A673 (cell line): ENCODE measurements around the gene MED13. TPM values are rescaled to one million over a fixed set of nuclear protein-coding genes. Genes with fewer than 3 reads are reported as not detected.

Source experiments
- BruUV-seq: library from RNA; stranded (reverse); fragments of 400-500 nt; replicated peaks from 2 replicates; lab custom pipeline; 2021; lab: Mats Ljungman, UMichigan
- CTCF ChIA-PET: fragments of 300-600 bp; sonication (Branson Sonifier 250); formaldehyde crosslinking; loops from one replicate; lab custom pipeline; 2022; ENCODE audit warnings: antibody characterized with exemption; lab: Charles Lee
- POLR2A ChIA-PET: fragments of 300-600 bp; sonication (Branson Sonifier 250); formaldehyde crosslinking; loops from one replicate; lab custom pipeline; 2022; ENCODE audit warnings: antibody characterized with exemption; ENCODE audit not compliant: low non-redundant PET; lab: Charles Lee
- DNase-seq: peaks from one replicate; pipeline ENCODE4 v3.0.0-alpha.2; 2015; ENCODE audit warnings: low spot score
- H3K27ac ChIP-seq: fragments of 200-600 bp; sonication (generic); 2 replicates; pipeline ENCODE4 v1.5.1; 2016; ENCODE audit warnings: mixed run types, low read depth, mild to moderate bottlenecking, mixed read lengths, antibody characterized with exemption, low read length; ENCODE audit not compliant: poor library complexity, severe bottlenecking
- H3K27me3 ChIP-seq: fragments of 200-600 bp; sonication (generic); replicated peaks from 2 replicates; pipeline ENCODE4 v1.6.1; 2017; ENCODE audit warnings: mixed run types, low read depth, mild to moderate bottlenecking, mixed read lengths, antibody characterized with exemption, low read length; ENCODE audit not compliant: insufficient read depth, poor library complexity
- H3K36me3 ChIP-seq: fragments of 200-600 bp; sonication (generic); 2 replicates; pipeline ENCODE4 v1.6.1; 2016; ENCODE audit warnings: mixed run types, mild to moderate bottlenecking, mixed read lengths, antibody characterized with exemption, low read length; ENCODE audit not compliant: insufficient read depth, poor library complexity, severe bottlenecking
- H3K4me1 ChIP-seq: fragments of 200-600 bp; sonication (generic); 2 replicates; pipeline ENCODE4 v1.6.1; 2017; ENCODE audit warnings: mixed run types, mild to moderate bottlenecking, mixed read lengths, antibody characterized with exemption, low read length; ENCODE audit not compliant: insufficient read depth, poor library complexity, severe bottlenecking
- H3K4me3 ChIP-seq: fragments of 200-600 bp; sonication (generic); 2 replicates; pipeline ENCODE4 v1.5.1; 2016; ENCODE audit warnings: low read depth, mixed run types, mild to moderate bottlenecking, mixed read lengths, low read length; ENCODE audit not compliant: poor library complexity, severe bottlenecking
- H3K9me3 ChIP-seq: fragments of 200-600 bp; sonication (generic); 2 replicates; pipeline ENCODE4 v1.6.1; 2016; ENCODE audit warnings: mixed run types, low read depth, mild to moderate bottlenecking, mixed read lengths, antibody characterized with exemption, low read length; ENCODE audit not compliant: poor library complexity, severe bottlenecking
- EZH2 ChIP-seq: fragments of 200-600 bp; sonication (generic); IDR thresholded peaks from 2 replicates; pipeline ENCODE4 v1.6.1; 2017; ENCODE audit warnings: borderline replicate concordance, low read depth, mild to moderate bottlenecking, mixed read lengths, antibody characterized with exemption, low read length; ENCODE audit not compliant: poor library complexity, severe bottlenecking
- intact Hi-C: fragments of 100-400 bp; cut with micrococcal nuclease; formaldehyde crosslinking; loops from one replicate; pipeline ENCODE4 v1.10.0; 2022; ENCODE audit not compliant: unreplicated experiment
- total RNA-seq: library from RNA; stranded (reverse); gene quantifications from 2 replicates; pipeline ENCODE4 v1.2.3, GENCODE V29; 2021
- TF ChIP-seq, protein P1 (sequence below): fragments of 300-800, 200-600 bp; sonication (generic); conservative IDR thresholded peaks from 2 replicates; pipeline ENCODE4 v1.5.1; 2017; ENCODE audit warnings: low read depth, mild to moderate bottlenecking, antibody characterized with exemption, low read length, moderate library complexity, mixed read lengths

MED13 gene
- total RNA-seq, 1 experiment from 2014 or later, result 65.0 TPM

DNA sequence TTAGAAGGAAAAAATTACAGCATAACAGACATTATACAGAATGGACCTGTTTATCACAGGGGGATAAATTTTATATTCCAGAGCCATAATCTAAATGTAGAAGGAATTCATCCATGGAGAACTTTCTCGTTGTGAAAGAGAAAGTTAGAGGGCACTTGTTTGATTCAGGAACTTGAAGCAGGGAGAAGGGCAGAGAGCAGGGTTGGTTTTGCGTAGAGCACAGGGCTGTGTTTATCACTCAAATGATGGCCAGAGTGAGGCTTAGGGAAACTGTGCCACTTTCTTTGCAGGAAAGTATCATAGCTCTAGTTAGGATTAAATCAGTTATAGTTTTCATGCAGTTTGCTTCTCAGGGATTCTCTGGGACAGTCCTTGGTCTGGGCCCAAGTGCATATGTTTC is 29.1 kb upstream of the MED13 start:
- no peaks in the 10 kb centered on the region for H3K4me1 ChIP-seq
- H3K27ac ChIP-seq, result no peak overlapping the region
- ChIA-PET POLR2A (no interaction called here), CTCF (interaction anchor here (0.9 kb wide), 1 partner anchor 15 kb away, joined by 3 read pairs; no protein-coding TSS in a partner anchor)
- BruUV-seq, result no TSS peak
- H3K9me3 ChIP-seq, result no peaks in the 10 kb centered on the region
- intact Hi-C loops, result no loop called here
- no peak for TF ChIP-seq EZH2
- TF ChIP-seq, protein P1, sequence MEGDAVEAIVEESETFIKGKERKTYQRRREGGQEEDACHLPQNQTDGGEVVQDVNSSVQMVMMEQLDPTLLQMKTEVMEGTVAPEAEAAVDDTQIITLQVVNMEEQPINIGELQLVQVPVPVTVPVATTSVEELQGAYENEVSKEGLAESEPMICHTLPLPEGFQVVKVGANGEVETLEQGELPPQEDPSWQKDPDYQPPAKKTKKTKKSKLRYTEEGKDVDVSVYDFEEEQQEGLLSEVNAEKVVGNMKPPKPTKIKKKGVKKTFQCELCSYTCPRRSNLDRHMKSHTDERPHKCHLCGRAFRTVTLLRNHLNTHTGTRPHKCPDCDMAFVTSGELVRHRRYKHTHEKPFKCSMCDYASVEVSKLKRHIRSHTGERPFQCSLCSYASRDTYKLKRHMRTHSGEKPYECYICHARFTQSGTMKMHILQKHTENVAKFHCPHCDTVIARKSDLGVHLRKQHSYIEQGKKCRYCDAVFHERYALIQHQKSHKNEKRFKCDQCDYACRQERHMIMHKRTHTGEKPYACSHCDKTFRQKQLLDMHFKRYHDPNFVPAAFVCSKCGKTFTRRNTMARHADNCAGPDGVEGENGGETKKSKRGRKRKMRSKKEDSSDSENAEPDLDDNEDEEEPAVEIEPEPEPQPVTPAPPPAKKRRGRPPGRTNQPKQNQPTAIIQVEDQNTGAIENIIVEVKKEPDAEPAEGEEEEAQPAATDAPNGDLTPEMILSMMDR, result no peak
- DNase-seq, result no peak
- no peaks in the 10 kb centered on the region for H3K27me3 ChIP-seq
- no peak overlapping the region for H3K4me3 ChIP-seq
- H3K36me3 ChIP-seq, result no peaks in the 10 kb centered on the region

DNA sequence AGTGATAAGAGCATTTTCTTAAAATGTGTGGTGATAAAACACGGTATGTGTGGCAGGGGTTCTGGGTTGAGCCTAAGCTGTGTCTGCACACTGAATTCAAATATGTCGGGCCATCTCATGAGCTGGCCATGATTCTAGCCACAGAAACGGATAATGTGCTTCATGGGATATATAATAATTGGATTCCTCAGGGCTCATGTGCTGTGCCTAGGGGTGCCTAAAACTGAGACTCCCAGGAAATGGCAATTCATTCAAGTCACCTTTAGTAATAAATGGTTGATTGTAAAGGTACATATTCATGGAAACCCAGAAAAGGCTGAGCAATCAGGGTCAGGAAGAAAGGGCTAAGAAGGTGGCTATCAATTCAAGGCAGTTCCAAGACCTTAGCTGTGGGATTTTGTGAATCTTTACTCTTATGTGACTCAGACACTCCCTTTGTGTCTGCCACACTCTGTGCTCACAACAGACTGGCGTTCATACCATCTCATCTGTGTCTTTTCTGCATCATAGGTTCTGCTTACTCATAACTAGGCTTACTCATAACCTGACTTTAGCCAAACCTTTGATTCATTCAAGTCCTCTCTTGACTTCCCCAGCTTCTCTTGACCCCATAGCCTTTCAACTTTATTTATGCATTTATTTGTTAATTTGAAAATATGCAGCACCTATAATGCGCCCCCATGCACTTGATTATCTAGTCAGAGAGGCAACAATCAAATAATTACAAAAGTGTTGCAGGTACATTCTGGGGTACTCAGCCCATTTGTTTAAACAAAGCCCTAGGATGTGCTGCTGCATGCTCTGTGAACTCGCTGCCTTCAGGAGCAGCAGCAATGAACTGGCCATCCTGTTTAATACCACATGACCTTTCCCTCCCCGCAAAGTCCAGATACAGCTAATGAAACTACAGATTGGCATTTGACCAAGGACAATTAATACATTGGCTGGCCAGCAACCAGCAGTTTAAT is 28.4 kb upstream of the MED13 start:
- Histone ChIP-seq H3K4me3 (no peak overlapping the region), H3K27me3 (no peaks in the 10 kb centered on the region), H3K36me3 (no peaks in the 10 kb centered on the region), H3K27ac (no peak overlapping the region), H3K4me1 (no peaks in the 10 kb centered on the region), H3K9me3 (no peaks in the 10 kb centered on the region)
- ChIA-PET POLR2A (no interaction called here), CTCF (interaction anchor here (0.9 kb wide), 1 partner anchor 16 kb away, joined by 3 read pairs; no protein-coding TSS in a partner anchor)
- no peak for DNase-seq
- no peak for TF ChIP-seq EZH2
- TF ChIP-seq, protein P1, result no peak
- no TSS peak for BruUV-seq
- intact Hi-C loops, result no loop called here

DNA sequence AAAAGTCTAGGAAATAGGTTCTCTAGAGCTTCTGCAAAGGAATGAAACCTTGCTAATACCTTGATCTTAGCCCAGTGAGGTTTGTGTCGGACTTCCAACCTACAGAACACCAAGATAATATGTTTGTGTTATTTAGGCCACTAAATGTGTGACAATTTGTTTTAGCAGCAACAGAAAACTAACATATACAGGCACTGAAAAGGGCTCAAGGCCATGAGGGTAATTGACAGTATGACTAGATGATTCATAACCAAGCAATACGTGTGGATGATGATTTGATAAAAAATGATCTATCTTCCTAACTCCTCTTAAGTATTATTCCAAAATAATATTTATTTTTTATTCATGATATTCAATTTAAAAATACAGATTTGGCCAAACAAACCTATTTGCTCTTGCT is 27.7 kb upstream of the MED13 start:
- no peak overlapping the region for H3K27ac ChIP-seq
- POLR2A ChIA-PET, result no interaction called here
- H3K4me3 ChIP-seq, result no peak overlapping the region
- H3K9me3 ChIP-seq, result no peaks in the 10 kb centered on the region
- H3K36me3 ChIP-seq, result no peaks in the 10 kb centered on the region
- no TSS peak for BruUV-seq
- no peaks in the 10 kb centered on the region for H3K4me1 ChIP-seq
- intact Hi-C loops, result no loop called here
- H3K27me3 ChIP-seq, result no peaks in the 10 kb centered on the region
- DNase-seq, result no peak
- CTCF ChIA-PET, result no interaction called here
- TF ChIP-seq, protein P1, result no peak
- TF ChIP-seq EZH2, result no peak
